ENCODE results near the gene MRPL32.

The MRPL32 gene

GRCh38 chr7:42960762-42961161 is 28.6 kb downstream of the MRPL32 start:
- no peaks in the 10 kb centered on the region for H3F3A ChIP-seq (ENCODE audit: insufficient read depth, low read length)
- no peaks in the 10 kb centered on the region for H3K79me2 ChIP-seq (ENCODE audit: insufficient read depth, low read length)
- no peaks in the 10 kb centered on the region for H4K20me1 ChIP-seq (ENCODE audit: insufficient read depth, low read length)
- no peaks in the 10 kb centered on the region for H3K36me3 ChIP-seq (ENCODE audit: insufficient read depth, low read length)
- H3K9me3 ChIP-seq (ENCODE audit: low read length), result peaks cover 7% of the 10 kb centered on the region
- no peak overlapping the region for H2AFZ ChIP-seq (ENCODE audit: low read length)
- no peak for TF ChIP-seq CTCF (IDR thresholded peaks at IDR 0.05; ENCODE audit: low read length)
- no peak for TF ChIP-seq EZH2 (IDR thresholded peaks at IDR 0.05; ENCODE audit: borderline replicate concordance, low read length)
- H3K27ac ChIP-seq (ENCODE audit: low read depth, low read length, poor library complexity, severe bottlenecking), result no peak overlapping the region
- H3K4me2 ChIP-seq (ENCODE audit: low read length), result no peak overlapping the region
- no peak overlapping the region for H3K9ac ChIP-seq (ENCODE audit: low read length)
- H3K27me3 ChIP-seq (ENCODE audit: insufficient read depth, low read length), result no peaks in the 10 kb centered on the region
- H3K4me1 ChIP-seq (ENCODE audit: insufficient read depth, low read length, severe bottlenecking), result no peaks in the 10 kb centered on the region
- H3K4me3 ChIP-seq (ENCODE audit: low read depth, low read length, poor library complexity, severe bottlenecking), result no peak overlapping the region
- H3K9me2 ChIP-seq (ENCODE audit: low read depth, low read length), result no peaks in the 10 kb centered on the region

- H3K27me3 ChIP-seq (ENCODE audit: insufficient read depth, low read length), result no peaks in the 10 kb centered on the region
- H3K4me1 ChIP-seq (ENCODE audit: insufficient read depth, low read length, severe bottlenecking), result no peaks in the 10 kb centered on the region
- TF ChIP-seq CTCF (IDR thresholded peaks at IDR 0.05; ENCODE audit: low read length) (no peak), EZH2 (IDR thresholded peaks at IDR 0.05; ENCODE audit: borderline replicate concordance, low read length) (no peak)
- no peaks in the 10 kb centered on the region for H4K20me1 ChIP-seq (ENCODE audit: insufficient read depth, low read length)
- H3K79me2 ChIP-seq (ENCODE audit: insufficient read depth, low read length), result no peaks in the 10 kb centered on the region
- no peak overlapping the region for H3K4me2 ChIP-seq (ENCODE audit: low read length)
- no peaks in the 10 kb centered on the region for H3K9me2 ChIP-seq (ENCODE audit: low read depth, low read length)
- no peaks in the 10 kb centered on the region for H3K36me3 ChIP-seq (ENCODE audit: insufficient read depth, low read length)
- H3F3A ChIP-seq (ENCODE audit: insufficient read depth, low read length), result no peaks in the 10 kb centered on the region
- H3K4me3 ChIP-seq (ENCODE audit: low read depth, low read length, poor library complexity, severe bottlenecking), result no peak overlapping the region
- H3K9me3 ChIP-seq (ENCODE audit: low read length), result peaks cover 5% of the 10 kb centered on the region
- H3K27ac ChIP-seq (ENCODE audit: low read depth, low read length, poor library complexity, severe bottlenecking), result no peak overlapping the region
- no peak overlapping the region for H2AFZ ChIP-seq (ENCODE audit: low read length)
- H3K9ac ChIP-seq (ENCODE audit: low read length), result no peak overlapping the region
These were observed 29.0 kb downstream of the MRPL32 start for GRCh38 chr7:42961170-42961569.

- no peak overlapping the region for H3K4me2 ChIP-seq (ENCODE audit: low read length)
- no peaks in the 10 kb centered on the region for H3K9me2 ChIP-seq (ENCODE audit: low read depth, low read length)
- H3K9ac ChIP-seq (ENCODE audit: low read length), result no peak overlapping the region
- H2AFZ ChIP-seq (ENCODE audit: low read length), result no peak overlapping the region
- H3F3A ChIP-seq (ENCODE audit: insufficient read depth, low read length), result no peaks in the 10 kb centered on the region
- H3K79me2 ChIP-seq (ENCODE audit: insufficient read depth, low read length), result no peaks in the 10 kb centered on the region
- no peaks in the 10 kb centered on the region for H3K9me3 ChIP-seq (ENCODE audit: low read length)
- H3K27ac ChIP-seq (ENCODE audit: low read depth, low read length, poor library complexity, severe bottlenecking), result no peak overlapping the region
- no peaks in the 10 kb centered on the region for H3K4me1 ChIP-seq (ENCODE audit: insufficient read depth, low read length, severe bottlenecking)
- no peak for TF ChIP-seq EZH2 (IDR thresholded peaks at IDR 0.05; ENCODE audit: borderline replicate concordance, low read length)
- no peak for TF ChIP-seq CTCF (IDR thresholded peaks at IDR 0.05; ENCODE audit: low read length)
- H3K27me3 ChIP-seq (ENCODE audit: insufficient read depth, low read length), result no peaks in the 10 kb centered on the region
- H3K36me3 ChIP-seq (ENCODE audit: insufficient read depth, low read length), result no peaks in the 10 kb centered on the region
- H4K20me1 ChIP-seq (ENCODE audit: insufficient read depth, low read length), result no peaks in the 10 kb centered on the region
- H3K4me3 ChIP-seq (ENCODE audit: low read depth, low read length, poor library complexity, severe bottlenecking), result no peak overlapping the region
These were observed 32.1 kb downstream of the MRPL32 start for GRCh38 chr7:42964293-42964692.
